HepG2 (cell line): Measurements from ENCODE around the gene TRPC4. TPM values are rescaled to one million over a fixed set of nuclear protein-coding genes. Genes with fewer than 3 reads are reported as not detected.

Experiments
- ATAC-seq: fragments of 200-7000 bp; cut with Tn5 transposase; 3 replicates; pipeline ENCODE4 v1.9.1; 2020; ENCODE audit warnings: mild to moderate bottlenecking, moderate library complexity
- BruUV-seq: library from RNA; stranded (reverse); fragments of 400-500 nt; replicated peaks from 2 replicates; lab custom pipeline; 2021; lab: Mats Ljungman, UMichigan
- CTCF ChIA-PET: fragments of 300-600 bp; formaldehyde crosslinking; extraction: SDS; loops from one replicate; lab custom pipeline; 2021; ENCODE audit warnings: low total read pairs, inconsistent platforms, low intra/inter-chr PET ratio; lab: Yijun Ruan, JAX
- POLR2A ChIA-PET: fragments of 350-600 bp; sonication (Branson Sonifier 250); formaldehyde crosslinking; loops from one replicate; lab custom pipeline; 2020; ENCODE audit warnings: antibody characterized with exemption, inconsistent platforms; lab: Yijun Ruan, JAX
- DNase-seq: peaks from one replicate; pipeline ENCODE4 v3.0.0-alpha.2; 2015; ENCODE audit warnings: low spot score
- FAIRE-seq: peaks from 3 replicates; lab custom pipeline; 2011; peaks lifted over from hg19 to GRCh38; lab: Jason Lieb, UNC
- H2AFZ ChIP-seq: one replicate; pipeline ENCODE4 v1.6.1; 2011; ENCODE audit warnings: low read length, inconsistent platforms
- H3K27ac ChIP-seq: fragments of 300-600 bp; 3 replicates; pipeline ENCODE4 v1.8.0; 2011; ENCODE audit warnings: mixed run types, mild to moderate bottlenecking, mixed read lengths, low read length, inconsistent platforms; ENCODE audit not compliant: insufficient read depth; ENCODE audit errors: extremely low read length
- H3K27me3 ChIP-seq, 2 experiments: fragments of 200-600 bp in 1 of 2; 2 replicates in 1 of 2; 3 replicates in 1 of 2; pipeline versions ENCODE4 v1.6.0 to v1.8.0; 2011; ENCODE audit warnings: low read length in 2 of 2, mild to moderate bottlenecking in 2 of 2, moderate library complexity in 2 of 2, inconsistent platforms in 1 of 2; ENCODE audit not compliant: insufficient read depth in 2 of 2, control insufficient read depth in 1 of 2
- H3K36me3 ChIP-seq, 2 experiments: fragments of 200-600 bp in 1 of 2; replicated peaks in 1 of 2; 2 replicates in 1 of 2; 3 replicates in 1 of 2; pipeline versions ENCODE4 v1.5.1 to v1.8.0; 2011; ENCODE audit warnings: low read length in 2 of 2, inconsistent platforms in 1 of 2; ENCODE audit not compliant: insufficient read depth in 2 of 2, control insufficient read depth in 1 of 2
- H3K4me1 ChIP-seq: 2 replicates; pipeline ENCODE4 v1.5.1; 2012; ENCODE audit warnings: low read length, inconsistent platforms; ENCODE audit not compliant: insufficient read depth
- H3K4me2 ChIP-seq: 2 replicates; pipeline ENCODE4 v1.6.0; 2011; ENCODE audit warnings: low read depth, low read length, inconsistent platforms
- H3K4me3 ChIP-seq, 3 experiments: fragments of 200-600 bp in 1 of 3; sonication (generic), shearing (Covaris generic) in 1 of 3; replicated peaks in 1 of 3; 2 replicates each; pipeline ENCODE4 v1.5.1; 2011 to 2016; ENCODE audit warnings: low read length in 3 of 3, inconsistent platforms in 2 of 3, low read depth in 2 of 3, mild to moderate bottlenecking in 2 of 3, control low read depth in 1 of 3, mixed read lengths in 1 of 3; ENCODE audit not compliant: insufficient read depth in 1 of 3
- H3K79me2 ChIP-seq: one replicate; pipeline ENCODE4 v1.6.1; 2011; ENCODE audit warnings: low read length, inconsistent platforms; ENCODE audit not compliant: insufficient read depth
- H3K9ac ChIP-seq: 2 replicates; pipeline ENCODE4 v1.6.0; 2011; ENCODE audit warnings: mild to moderate bottlenecking, low read depth, low read length, inconsistent platforms; ENCODE audit not compliant: insufficient read depth
- H3K9me3 ChIP-seq: 2 replicates; pipeline ENCODE4 v1.5.1; 2012; ENCODE audit warnings: mild to moderate bottlenecking, low read length
- H4K20me1 ChIP-seq: 2 replicates; pipeline ENCODE4 v1.6.0; 2011; ENCODE audit warnings: inconsistent platforms, mild to moderate bottlenecking, low read length, moderate library complexity; ENCODE audit not compliant: insufficient read depth
- WGBS: methylation state at CpG from one replicate; pipeline ENCODE4 v1.1.6; 2017; ENCODE audit warnings: low lambda C conversion rate; 5-methylcytosine and 5-hydroxymethylcytosine counted together
- in situ Hi-C: cut with HindIII; loops from 2 replicates; pipeline ENCODE4 v1.10.0; 2017; ENCODE audit warnings: low pct_unique_long_range_greater_than_20kb; ENCODE audit not compliant: extremely low pct_ligation_motif_present
- intact Hi-C: fragments of 100-400 bp; cut with micrococcal nuclease; formaldehyde crosslinking; loops from one replicate; pipeline ENCODE4 v1.10.0; 2022; ENCODE audit not compliant: unreplicated experiment
- polyA plus RNA-seq, 8 experiments: library from polyadenylated mRNA; depleted of rRNA in 3 of 8; stranded (reverse) in 7 of 8; unstranded in 1 of 8; fragments of >200 nt; fragmentation: Illumina TruSeq in 4 of 8; extraction: Trizol in 4 of 8; gene quantifications; 2 replicates each; pipeline versions ENCODE4 v1.2.1 to v1.2.3, GENCODE V29; 2011 to 2016; ENCODE audit warnings: low read depth in 4 of 8, missing spikeins in 1 of 8, mixed read lengths in 1 of 8; ENCODE audit not compliant: insufficient read depth in 1 of 8
- total RNA-seq, 5 experiments: library from RNA; depleted of rRNA; stranded (reverse); fragments of >200 nt; fragmentation: Illumina TruSeq; extraction: Trizol; gene quantifications; 2 replicates each; pipeline ENCODE4 v1.2.3, GENCODE V29; 2016; ENCODE audit warnings: low read depth in 1 of 5
- TF ChIP-seq, protein P1 (sequence below): sonication (generic); formaldehyde crosslinking; IDR thresholded peaks from 2 replicates; pipeline ENCODE4 v1.9.0; 2021; ENCODE audit warnings: mild to moderate bottlenecking, missing genetic modification reagents
- TF ChIP-seq, protein P2 (sequence below): sonication (generic); formaldehyde crosslinking; IDR thresholded peaks from 2 replicates; pipeline ENCODE4 v1.4.0; 2020; ENCODE audit warnings: missing genetic modification reagents
- TF ChIP-seq, protein P3 (sequence below): sonication (generic); formaldehyde crosslinking; IDR thresholded peaks from 2 replicates; pipeline ENCODE4 v1.4.0; 2020; ENCODE audit warnings: mild to moderate bottlenecking, missing genetic modification reagents

Gene TRPC4
- total and polyA plus RNA-seq, 2 of the 13 experiments (the other 11 are each of a cell fraction or from before 2014, with no cell fraction given), result not detected

DNA sequence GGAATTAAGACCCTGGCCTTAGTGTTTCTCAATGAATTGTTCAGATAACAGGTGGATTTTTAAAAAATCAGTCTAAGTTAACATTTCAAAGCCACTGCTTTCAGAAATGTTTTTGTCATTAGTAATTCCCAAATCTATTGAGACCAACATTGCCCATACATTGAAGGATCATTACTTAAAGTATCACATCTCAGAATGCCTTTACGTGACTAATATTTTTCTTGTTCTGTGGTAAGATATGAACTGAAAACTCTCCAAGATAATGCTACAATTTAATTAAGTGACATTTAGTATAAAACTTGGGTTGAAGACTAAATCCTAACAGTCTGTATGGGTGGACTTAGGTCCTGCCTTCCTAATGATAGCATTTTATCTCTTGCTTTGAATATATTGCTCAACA lies 211.6 kb downstream of the TRPC4 start:
- H3K9me3 ChIP-seq, result no peaks in the 10 kb centered on the region
- H3K27me3 ChIP-seq, result no peaks in the 10 kb centered on the region
- H3K4me1 ChIP-seq, result no peaks in the 10 kb centered on the region
- TF ChIP-seq, protein P1, sequence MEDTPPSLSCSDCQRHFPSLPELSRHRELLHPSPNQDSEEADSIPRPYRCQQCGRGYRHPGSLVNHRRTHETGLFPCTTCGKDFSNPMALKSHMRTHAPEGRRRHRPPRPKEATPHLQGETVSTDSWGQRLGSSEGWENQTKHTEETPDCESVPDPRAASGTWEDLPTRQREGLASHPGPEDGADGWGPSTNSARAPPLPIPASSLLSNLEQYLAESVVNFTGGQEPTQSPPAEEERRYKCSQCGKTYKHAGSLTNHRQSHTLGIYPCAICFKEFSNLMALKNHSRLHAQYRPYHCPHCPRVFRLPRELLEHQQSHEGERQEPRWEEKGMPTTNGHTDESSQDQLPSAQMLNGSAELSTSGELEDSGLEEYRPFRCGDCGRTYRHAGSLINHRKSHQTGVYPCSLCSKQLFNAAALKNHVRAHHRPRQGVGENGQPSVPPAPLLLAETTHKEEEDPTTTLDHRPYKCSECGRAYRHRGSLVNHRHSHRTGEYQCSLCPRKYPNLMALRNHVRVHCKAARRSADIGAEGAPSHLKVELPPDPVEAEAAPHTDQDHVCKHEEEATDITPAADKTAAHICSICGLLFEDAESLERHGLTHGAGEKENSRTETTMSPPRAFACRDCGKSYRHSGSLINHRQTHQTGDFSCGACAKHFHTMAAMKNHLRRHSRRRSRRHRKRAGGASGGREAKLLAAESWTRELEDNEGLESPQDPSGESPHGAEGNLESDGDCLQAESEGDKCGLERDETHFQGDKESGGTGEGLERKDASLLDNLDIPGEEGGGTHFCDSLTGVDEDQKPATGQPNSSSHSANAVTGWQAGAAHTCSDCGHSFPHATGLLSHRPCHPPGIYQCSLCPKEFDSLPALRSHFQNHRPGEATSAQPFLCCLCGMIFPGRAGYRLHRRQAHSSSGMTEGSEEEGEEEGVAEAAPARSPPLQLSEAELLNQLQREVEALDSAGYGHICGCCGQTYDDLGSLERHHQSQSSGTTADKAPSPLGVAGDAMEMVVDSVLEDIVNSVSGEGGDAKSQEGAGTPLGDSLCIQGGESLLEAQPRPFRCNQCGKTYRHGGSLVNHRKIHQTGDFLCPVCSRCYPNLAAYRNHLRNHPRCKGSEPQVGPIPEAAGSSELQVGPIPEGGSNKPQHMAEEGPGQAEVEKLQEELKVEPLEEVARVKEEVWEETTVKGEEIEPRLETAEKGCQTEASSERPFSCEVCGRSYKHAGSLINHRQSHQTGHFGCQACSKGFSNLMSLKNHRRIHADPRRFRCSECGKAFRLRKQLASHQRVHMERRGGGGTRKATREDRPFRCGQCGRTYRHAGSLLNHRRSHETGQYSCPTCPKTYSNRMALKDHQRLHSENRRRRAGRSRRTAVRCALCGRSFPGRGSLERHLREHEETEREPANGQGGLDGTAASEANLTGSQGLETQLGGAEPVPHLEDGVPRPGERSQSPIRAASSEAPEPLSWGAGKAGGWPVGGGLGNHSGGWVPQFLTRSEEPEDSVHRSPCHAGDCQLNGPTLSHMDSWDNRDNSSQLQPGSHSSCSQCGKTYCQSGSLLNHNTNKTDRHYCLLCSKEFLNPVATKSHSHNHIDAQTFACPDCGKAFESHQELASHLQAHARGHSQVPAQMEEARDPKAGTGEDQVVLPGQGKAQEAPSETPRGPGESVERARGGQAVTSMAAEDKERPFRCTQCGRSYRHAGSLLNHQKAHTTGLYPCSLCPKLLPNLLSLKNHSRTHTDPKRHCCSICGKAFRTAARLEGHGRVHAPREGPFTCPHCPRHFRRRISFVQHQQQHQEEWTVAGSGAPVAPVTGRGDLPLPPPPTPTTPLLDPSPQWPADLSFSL (CRISPR knock-in tag), result no peak
- TF ChIP-seq, protein P2, sequence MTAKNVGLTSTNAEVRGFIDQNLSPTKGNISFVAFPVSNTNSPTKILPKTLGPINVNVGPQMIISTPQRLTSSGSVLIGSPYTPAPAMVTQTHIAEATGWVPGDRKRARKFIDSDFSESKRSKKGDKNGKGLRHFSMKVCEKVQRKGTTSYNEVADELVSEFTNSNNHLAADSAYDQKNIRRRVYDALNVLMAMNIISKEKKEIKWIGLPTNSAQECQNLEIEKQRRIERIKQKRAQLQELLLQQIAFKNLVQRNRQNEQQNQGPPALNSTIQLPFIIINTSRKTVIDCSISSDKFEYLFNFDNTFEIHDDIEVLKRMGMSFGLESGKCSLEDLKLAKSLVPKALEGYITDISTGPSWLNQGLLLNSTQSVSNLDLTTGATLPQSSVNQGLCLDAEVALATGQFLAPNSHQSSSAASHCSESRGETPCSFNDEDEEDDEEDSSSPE (CRISPR knock-in tag), result no peak
- TF ChIP-seq, protein P3, sequence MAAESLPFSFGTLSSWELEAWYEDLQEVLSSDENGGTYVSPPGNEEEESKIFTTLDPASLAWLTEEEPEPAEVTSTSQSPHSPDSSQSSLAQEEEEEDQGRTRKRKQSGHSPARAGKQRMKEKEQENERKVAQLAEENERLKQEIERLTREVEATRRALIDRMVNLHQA (CRISPR knock-in tag), result no peak
- 0% methylated on average over 1 of the region's 1 CpG for WGBS
- FAIRE-seq (no peak), DNase-seq (no peak), ATAC-seq (no peak)
- BruUV-seq, result no TSS peak
- H3K27ac ChIP-seq, result no peak overlapping the region
- CTCF ChIA-PET, result no interaction called here
- no peak overlapping the region for H2AFZ ChIP-seq
- in situ Hi-C loops, result no loop called here
- no peaks in the 10 kb centered on the region for H4K20me1 ChIP-seq
- H3K9ac ChIP-seq, result no peak overlapping the region
- POLR2A ChIA-PET, result no interaction called here
- H3K4me3 ChIP-seq, result no peak overlapping the region
- H3K79me2 ChIP-seq, result no peaks in the 10 kb centered on the region
- H3K36me3 ChIP-seq, result no peaks in the 10 kb centered on the region
- H3K4me2 ChIP-seq, result no peak overlapping the region
- intact Hi-C loops, result no loop called here
